ENCODE results near the gene PRKCE.

Gene PRKCE

DNA sequence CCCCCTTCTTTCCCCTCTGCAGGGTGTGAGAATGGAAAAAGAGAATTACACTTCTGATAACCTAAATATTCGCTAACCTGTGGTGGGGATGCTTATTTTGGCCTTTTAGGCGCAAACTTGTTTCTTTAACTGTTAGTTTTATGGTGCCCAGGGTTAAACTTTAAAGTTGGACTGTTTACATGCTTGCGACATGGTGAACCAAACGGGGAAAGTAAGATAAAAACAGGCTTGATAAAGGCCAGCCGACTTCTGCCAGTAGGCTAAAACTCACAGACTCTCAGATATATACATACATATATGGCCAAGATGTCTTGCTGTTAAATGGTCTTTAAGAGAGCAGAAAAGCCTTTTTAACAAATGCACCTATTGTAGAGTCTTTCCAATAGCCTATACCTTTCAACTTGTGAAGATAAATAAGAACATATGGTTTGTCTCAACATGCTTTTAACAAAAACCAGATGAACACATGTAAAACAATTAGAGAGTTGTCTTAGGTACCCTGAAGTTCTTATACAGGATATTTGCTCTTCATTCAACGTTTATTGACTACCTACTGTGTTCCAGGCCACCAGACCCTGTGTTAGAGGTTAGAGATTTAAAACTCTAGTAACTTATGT lies 29.0 kb downstream of the PRKCE start:
- TF ChIP-seq, protein P1, sequence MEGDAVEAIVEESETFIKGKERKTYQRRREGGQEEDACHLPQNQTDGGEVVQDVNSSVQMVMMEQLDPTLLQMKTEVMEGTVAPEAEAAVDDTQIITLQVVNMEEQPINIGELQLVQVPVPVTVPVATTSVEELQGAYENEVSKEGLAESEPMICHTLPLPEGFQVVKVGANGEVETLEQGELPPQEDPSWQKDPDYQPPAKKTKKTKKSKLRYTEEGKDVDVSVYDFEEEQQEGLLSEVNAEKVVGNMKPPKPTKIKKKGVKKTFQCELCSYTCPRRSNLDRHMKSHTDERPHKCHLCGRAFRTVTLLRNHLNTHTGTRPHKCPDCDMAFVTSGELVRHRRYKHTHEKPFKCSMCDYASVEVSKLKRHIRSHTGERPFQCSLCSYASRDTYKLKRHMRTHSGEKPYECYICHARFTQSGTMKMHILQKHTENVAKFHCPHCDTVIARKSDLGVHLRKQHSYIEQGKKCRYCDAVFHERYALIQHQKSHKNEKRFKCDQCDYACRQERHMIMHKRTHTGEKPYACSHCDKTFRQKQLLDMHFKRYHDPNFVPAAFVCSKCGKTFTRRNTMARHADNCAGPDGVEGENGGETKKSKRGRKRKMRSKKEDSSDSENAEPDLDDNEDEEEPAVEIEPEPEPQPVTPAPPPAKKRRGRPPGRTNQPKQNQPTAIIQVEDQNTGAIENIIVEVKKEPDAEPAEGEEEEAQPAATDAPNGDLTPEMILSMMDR (IDR thresholded peaks at IDR 0.05; ENCODE audit: borderline replicate concordance, control extremely low read depth, extremely low read depth, insufficient read depth, missing control alignments) = no peak
- DNase-seq (ENCODE audit: low spot score) = no peak
- in situ Hi-C loops (cut with MboI; ENCODE audit: low sequenced_read_pairs, unreplicated experiment) = no loop called here

DNA sequence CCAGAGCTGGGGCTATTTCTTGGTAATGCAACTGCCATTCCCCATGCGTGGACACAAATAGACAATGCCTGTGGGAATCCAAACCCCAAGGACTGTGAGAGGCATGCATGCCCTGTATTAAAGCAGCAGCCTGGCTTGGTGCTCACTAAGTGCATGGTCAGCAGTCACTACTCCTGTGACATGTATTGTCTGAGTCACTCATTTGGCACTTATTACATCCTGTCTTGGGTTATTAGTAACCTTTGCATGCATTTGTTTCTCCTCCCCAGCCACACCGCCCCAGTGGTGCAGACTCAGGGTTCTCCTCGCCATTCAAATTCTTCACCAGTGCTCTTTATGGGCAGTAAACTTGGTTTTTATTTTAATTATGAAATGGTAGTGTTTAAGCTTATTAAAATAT lies 30.2 kb downstream of the PRKCE start:
- DNase-seq (ENCODE audit: low spot score) = peak; percentile 43
- TF ChIP-seq, protein P1 (IDR thresholded peaks at IDR 0.05; ENCODE audit: borderline replicate concordance, control extremely low read depth, extremely low read depth, insufficient read depth, missing control alignments) = no peak
- in situ Hi-C loops (cut with MboI; ENCODE audit: low sequenced_read_pairs, unreplicated experiment) = no loop called here

DNA sequence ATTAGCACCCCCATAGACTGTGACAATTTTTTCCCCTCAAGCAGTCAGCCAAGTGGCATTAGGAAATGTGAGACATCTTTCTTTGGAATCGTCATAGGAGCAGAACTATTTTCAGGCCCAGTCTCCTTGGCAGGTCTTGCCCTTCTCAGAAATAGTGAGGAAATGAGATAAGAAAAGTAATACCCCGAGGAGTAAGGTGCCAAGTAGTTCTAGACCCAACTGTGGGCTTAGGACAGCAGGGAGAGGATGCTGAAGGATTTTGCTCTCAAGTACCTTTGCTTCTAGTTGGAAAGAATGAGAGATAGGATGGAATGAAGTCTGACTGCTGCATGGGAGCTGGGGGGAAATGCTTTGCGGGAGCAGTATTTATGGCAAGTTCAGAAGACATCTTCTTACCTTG lies 31.8 kb downstream of the PRKCE start:
- in situ Hi-C loops (cut with MboI; ENCODE audit: low sequenced_read_pairs, unreplicated experiment) = no loop called here
- DNase-seq (ENCODE audit: low spot score) = no peak
- TF ChIP-seq, protein P1 (IDR thresholded peaks at IDR 0.05; ENCODE audit: borderline replicate concordance, control extremely low read depth, extremely low read depth, insufficient read depth, missing control alignments) = no peak

DNA sequence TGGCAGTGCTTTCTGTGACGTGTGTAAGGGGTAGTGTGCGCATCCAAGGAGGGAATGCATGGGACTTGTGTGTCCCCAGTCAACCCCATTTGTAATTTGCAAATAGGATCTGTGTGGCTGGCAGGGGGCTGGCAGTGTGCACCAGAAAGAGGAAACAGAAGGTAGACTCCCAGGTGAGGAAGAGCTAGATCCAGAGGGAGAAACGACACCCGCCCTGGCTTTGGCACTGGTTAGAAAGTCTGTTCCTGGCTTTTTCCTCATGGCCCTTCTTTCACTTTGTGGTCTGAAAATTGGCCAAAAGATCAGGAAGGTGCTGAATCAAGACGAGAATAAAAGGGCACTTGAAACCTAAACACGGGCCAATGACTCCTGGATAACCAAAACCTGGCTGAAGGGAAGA lies 33.3 kb downstream of the PRKCE start:
- TF ChIP-seq, protein P1 (IDR thresholded peaks at IDR 0.05; ENCODE audit: borderline replicate concordance, control extremely low read depth, extremely low read depth, insufficient read depth, missing control alignments) = no peak
- in situ Hi-C loops (cut with MboI; ENCODE audit: low sequenced_read_pairs, unreplicated experiment) = no loop called here
- DNase-seq (ENCODE audit: low spot score) = no peak

DNA sequence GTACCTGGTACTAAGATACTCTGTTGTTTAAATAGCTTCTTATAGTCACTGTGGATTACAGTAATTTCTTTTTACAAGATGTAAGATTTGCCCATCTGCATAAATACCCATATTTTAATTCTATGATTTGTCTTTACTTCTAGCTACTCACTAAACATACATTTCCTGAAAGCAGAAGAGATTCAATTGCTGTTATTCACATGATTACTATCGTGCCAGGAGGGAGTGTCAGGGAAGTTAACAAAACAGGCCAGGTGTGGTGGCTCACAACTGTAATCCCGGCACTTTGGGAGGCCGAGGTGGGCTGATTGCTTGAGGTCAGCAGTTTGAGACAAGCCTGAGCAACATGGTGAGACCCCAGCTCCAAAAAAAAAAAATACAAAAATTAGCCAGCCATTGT lies 33.8 kb downstream of the PRKCE start:
- TF ChIP-seq, protein P1 (IDR thresholded peaks at IDR 0.05; ENCODE audit: borderline replicate concordance, control extremely low read depth, extremely low read depth, insufficient read depth, missing control alignments) = no peak
- no peak for DNase-seq (ENCODE audit: low spot score)
- in situ Hi-C loops (cut with MboI; ENCODE audit: low sequenced_read_pairs, unreplicated experiment) = no loop called here

DNA sequence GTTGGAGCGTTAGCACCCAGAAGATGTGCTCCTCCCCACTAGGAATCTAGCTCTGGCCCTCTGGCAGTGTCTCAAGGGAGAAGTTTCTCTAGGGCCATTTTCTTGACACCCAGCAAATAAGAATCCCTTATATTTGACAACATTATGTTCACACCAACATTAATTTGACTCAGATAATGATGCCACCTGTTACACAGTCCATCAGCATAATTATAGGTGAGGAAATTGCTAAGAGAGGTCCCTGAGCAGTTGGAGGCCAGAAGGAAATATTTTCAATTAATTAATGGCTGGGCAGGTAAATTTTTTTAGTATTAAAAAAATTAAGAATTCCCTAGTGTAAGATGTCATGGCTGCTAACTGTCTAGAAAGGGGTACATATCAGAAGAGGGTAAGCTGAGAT lies 36.5 kb downstream of the PRKCE start:
- in situ Hi-C loops (cut with MboI; ENCODE audit: low sequenced_read_pairs, unreplicated experiment) = no loop called here
- TF ChIP-seq, protein P1 (IDR thresholded peaks at IDR 0.05; ENCODE audit: borderline replicate concordance, control extremely low read depth, extremely low read depth, insufficient read depth, missing control alignments) = no peak
- DNase-seq (ENCODE audit: low spot score) = no peak
